Hepatocyte (in vitro differentiated cells): ENCODE results near the gene GPR3. TPM values are rescaled to one million over a fixed set of nuclear protein-coding genes. Genes with fewer than 3 reads are reported as not detected.
A peak's percentile ranks its signal among the peaks of the same experiment; 100 is the strongest.

Experiments used
- DNase-seq: peaks from one replicate; pipeline ENCODE4 v3.0.0-alpha.2; 2016; ENCODE audit warnings: low spot score
- H2AFZ ChIP-seq: fragments of 200-600 bp; sonication (generic); 2 replicates; pipeline ENCODE4 v1.6.0; 2016; ENCODE audit warnings: antibody characterized with exemption, mild to moderate bottlenecking
- H3K27ac ChIP-seq: fragments of 200-600 bp; sonication (generic); 2 replicates; pipeline ENCODE4 v1.5.1; 2016; ENCODE audit warnings: mild to moderate bottlenecking
- H3K27me3 ChIP-seq: fragments of 200-600 bp; sonication (generic); 2 replicates; pipeline ENCODE4 v1.6.1; 2016
- H3K36me3 ChIP-seq: fragments of 200-600 bp; sonication (generic); replicated peaks from 2 replicates; pipeline ENCODE4 v1.5.1; 2016; ENCODE audit warnings: low read depth; ENCODE audit not compliant: insufficient read depth
- H3K4me1 ChIP-seq: fragments of 200-600 bp; sonication (generic); 2 replicates; pipeline ENCODE4 v1.5.1; 2016; ENCODE audit warnings: mild to moderate bottlenecking, moderate library complexity; ENCODE audit not compliant: insufficient read depth
- H3K4me2 ChIP-seq: fragments of 200-600 bp; sonication (generic); 2 replicates; pipeline ENCODE4 v1.6.0; 2016
- H3K4me3 ChIP-seq: fragments of 200-600 bp; sonication (generic); 2 replicates; pipeline ENCODE4 v1.5.1; 2016; ENCODE audit warnings: mild to moderate bottlenecking
- H3K79me2 ChIP-seq: fragments of 200-600 bp; sonication (generic); 2 replicates; pipeline ENCODE4 v1.6.0; 2017; ENCODE audit warnings: mild to moderate bottlenecking
- H3K9me2 ChIP-seq: fragments of 200-600 bp; sonication (generic); replicated peaks from 2 replicates; pipeline ENCODE4 v1.6.0; 2017; ENCODE audit warnings: mild to moderate bottlenecking; ENCODE audit not compliant: insufficient read depth
- H3K9me3 ChIP-seq: fragments of 200-600 bp; sonication (generic); 2 replicates; pipeline ENCODE4 v1.5.1; 2016; ENCODE audit warnings: low read depth, mild to moderate bottlenecking
- H4K20me1 ChIP-seq: fragments of 200-600 bp; sonication (generic); 2 replicates; pipeline ENCODE4 v1.6.0; 2016; ENCODE audit warnings: mild to moderate bottlenecking; ENCODE audit not compliant: insufficient read depth, poor library complexity, severe bottlenecking
- EZH2 ChIP-seq: fragments of 200-600 bp; sonication (generic); IDR thresholded peaks from 2 replicates; pipeline ENCODE4 v1.6.1; 2016; ENCODE audit warnings: antibody characterized with exemption, mild to moderate bottlenecking, borderline replicate concordance
- EZH2phosphoT487 ChIP-seq: fragments of 200-600 bp; sonication (generic); IDR thresholded peaks from one replicate; pipeline ENCODE4 v1.6.1; 2018; ENCODE audit warnings: antibody characterized with exemption, mild to moderate bottlenecking, low read depth, moderate library complexity; ENCODE audit not compliant: unreplicated experiment, severe bottlenecking
- WGBS: methylation state at CpG from one replicate; pipeline ENCODE4 v1.1.6; 2016; ENCODE audit warnings: low lambda C conversion rate; ENCODE audit errors: missing lambda C conversion rate; 5-methylcytosine and 5-hydroxymethylcytosine counted together
- polyA plus RNA-seq: library from polyadenylated mRNA; unstranded; fragments of >200 nt; fragmentation: Nextera tagmentation; extraction: Ambion mirVana; gene quantifications from 2 replicates; pipeline ENCODE4 v1.2.1, GENCODE V29; 2016
- total RNA-seq: library from RNA; depleted of rRNA; stranded (reverse); fragments of >200 nt; gene quantifications from 2 replicates; pipeline ENCODE4 v1.2.3, GENCODE V29; 2014
- TF ChIP-seq, protein P1 (sequence below): fragments of 200-600 bp; sonication (generic); IDR thresholded peaks from 2 replicates; pipeline ENCODE4 v1.5.1; 2016; ENCODE audit warnings: antibody characterized with exemption, mild to moderate bottlenecking; ENCODE audit not compliant: poor library complexity

The GPR3 gene
- total and polyA plus RNA-seq, 2 experiments from 2014 or later = 0.47 to 2.2 TPM

DNA sequence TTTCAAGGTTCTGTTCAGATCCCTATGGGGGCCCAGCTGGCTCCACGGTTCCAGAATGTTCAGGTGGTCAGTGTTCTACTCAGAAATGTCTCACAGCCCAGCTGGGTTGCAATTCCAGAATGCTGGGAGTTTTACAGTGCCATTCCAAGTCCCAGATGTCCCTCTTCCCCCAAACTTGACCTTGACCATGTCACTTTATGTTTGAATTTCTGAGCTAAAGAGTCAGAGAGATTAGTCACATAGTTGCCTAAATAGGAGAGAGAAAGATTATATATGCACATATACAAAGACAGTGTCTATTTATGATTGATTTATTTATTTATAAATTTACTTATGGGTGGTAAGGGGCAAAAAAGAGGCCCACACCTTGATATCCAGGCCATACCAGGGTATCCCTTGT lies 2.5 kb downstream of the GPR3 start:
- no peaks in the 10 kb centered on the region for H3K9me3 ChIP-seq
- H3K36me3 ChIP-seq = no peaks in the 10 kb centered on the region
- H3K79me2 ChIP-seq = no peaks in the 10 kb centered on the region
- no peaks in the 10 kb centered on the region for H3K9me2 ChIP-seq
- no peak overlapping the region for H3K27ac ChIP-seq
- peaks cover 8% of the 10 kb centered on the region for H3K4me1 ChIP-seq
- DNase-seq = no peak
- H3K27me3 ChIP-seq = no peaks in the 10 kb centered on the region
- no peaks in the 10 kb centered on the region for H4K20me1 ChIP-seq
- no peak overlapping the region for H2AFZ ChIP-seq
- no peak overlapping the region for H3K4me2 ChIP-seq
- WGBS = 80% methylated on average over 1 of the region's 1 CpG
- no peak overlapping the region for H3K4me3 ChIP-seq
- TF ChIP-seq, protein P1, sequence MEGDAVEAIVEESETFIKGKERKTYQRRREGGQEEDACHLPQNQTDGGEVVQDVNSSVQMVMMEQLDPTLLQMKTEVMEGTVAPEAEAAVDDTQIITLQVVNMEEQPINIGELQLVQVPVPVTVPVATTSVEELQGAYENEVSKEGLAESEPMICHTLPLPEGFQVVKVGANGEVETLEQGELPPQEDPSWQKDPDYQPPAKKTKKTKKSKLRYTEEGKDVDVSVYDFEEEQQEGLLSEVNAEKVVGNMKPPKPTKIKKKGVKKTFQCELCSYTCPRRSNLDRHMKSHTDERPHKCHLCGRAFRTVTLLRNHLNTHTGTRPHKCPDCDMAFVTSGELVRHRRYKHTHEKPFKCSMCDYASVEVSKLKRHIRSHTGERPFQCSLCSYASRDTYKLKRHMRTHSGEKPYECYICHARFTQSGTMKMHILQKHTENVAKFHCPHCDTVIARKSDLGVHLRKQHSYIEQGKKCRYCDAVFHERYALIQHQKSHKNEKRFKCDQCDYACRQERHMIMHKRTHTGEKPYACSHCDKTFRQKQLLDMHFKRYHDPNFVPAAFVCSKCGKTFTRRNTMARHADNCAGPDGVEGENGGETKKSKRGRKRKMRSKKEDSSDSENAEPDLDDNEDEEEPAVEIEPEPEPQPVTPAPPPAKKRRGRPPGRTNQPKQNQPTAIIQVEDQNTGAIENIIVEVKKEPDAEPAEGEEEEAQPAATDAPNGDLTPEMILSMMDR = no peak
- TF ChIP-seq EZH2phosphoT487 (no peak), EZH2 (no peak)

DNA sequence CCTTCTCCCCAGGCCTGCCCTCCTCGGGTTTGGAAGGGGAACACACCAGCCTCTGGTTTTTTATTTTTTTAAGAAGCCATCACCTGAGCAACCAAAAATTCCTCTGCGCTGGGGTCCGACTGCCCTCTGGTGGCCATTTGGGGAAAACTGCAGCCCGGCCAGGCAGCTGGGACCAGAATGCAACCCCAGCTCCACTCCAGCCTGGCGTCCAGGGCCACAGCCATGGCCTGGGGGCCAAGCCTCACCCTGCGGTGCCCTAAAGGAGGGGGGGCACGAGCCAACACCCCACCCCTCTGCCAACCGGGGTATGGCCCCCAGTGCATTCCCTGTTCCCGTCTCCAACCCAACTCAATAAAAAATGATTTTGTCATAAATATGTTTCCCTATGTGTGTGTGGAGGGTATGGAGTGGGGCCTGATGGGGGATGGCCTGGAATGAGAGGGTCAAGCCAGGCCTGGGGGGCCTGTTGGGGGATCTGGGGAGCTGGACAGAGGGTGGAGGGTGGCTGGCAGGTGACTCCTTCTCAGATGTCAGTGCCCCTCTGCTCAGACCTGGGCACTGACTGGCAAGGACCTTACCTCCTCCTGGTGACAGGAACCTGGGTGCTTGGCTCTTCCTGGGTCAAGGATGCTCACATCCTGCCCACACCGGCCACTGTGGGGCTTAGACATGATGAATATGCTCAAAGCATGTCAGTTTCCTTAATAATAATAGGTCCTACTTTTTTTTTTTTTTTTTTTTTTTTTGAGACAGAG lies 3.2 kb downstream of the GPR3 start:
- WGBS = 14% methylated on average over 10 of the region's 10 CpGs
- no peak overlapping the region for H2AFZ ChIP-seq
- DNase-seq = peak; percentile 79
- H4K20me1 ChIP-seq = no peaks in the 10 kb centered on the region
- no peaks in the 10 kb centered on the region for H3K27me3 ChIP-seq
- no peak overlapping the region for H3K4me3 ChIP-seq
- H3K4me2 ChIP-seq = no peak overlapping the region
- peaks cover 8% of the 10 kb centered on the region for H3K4me1 ChIP-seq
- no peak for TF ChIP-seq EZH2phosphoT487
- TF ChIP-seq, protein P1 = peak; percentile 98
- no peaks in the 10 kb centered on the region for H3K9me3 ChIP-seq
- no peaks in the 10 kb centered on the region for H3K36me3 ChIP-seq
- H3K27ac ChIP-seq = no peak overlapping the region
- no peaks in the 10 kb centered on the region for H3K79me2 ChIP-seq
- H3K9me2 ChIP-seq = no peaks in the 10 kb centered on the region

DNA sequence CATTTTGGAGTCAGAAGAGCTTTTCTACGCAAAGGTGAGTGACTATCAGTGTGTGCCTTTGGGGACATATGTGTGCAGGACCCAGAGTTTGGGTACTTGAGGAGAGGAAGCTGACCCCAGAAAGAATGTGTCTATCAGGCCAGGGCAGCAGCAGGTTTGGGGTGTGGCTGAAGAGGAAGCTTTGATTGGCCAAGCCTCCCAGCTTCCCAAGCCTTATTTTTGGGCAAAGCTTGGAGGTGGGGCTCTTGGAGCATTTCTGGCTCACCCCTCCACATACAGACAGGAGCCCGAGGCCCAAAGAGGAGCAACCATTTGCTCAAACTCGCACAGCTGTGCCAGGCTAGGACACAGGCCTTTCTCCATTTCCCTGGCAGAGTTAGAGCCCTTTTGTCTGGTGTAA lies 4.7 kb downstream of the GPR3 start:
- no peaks in the 10 kb centered on the region for H3K9me3 ChIP-seq
- DNase-seq = no peak
- H3K27ac ChIP-seq = no peak overlapping the region
- no peak overlapping the region for H3K4me2 ChIP-seq
- no peaks in the 10 kb centered on the region for H3K9me2 ChIP-seq
- WGBS = 90% methylated on average over 3 of the region's 3 CpGs
- H3K36me3 ChIP-seq = no peaks in the 10 kb centered on the region
- no peak overlapping the region for H2AFZ ChIP-seq
- TF ChIP-seq, protein P1 = no peak
- no peak for TF ChIP-seq EZH2phosphoT487
- no peak for TF ChIP-seq EZH2
- peaks cover under 1% of the 10 kb centered on the region for H3K4me1 ChIP-seq
- no peaks in the 10 kb centered on the region for H3K79me2 ChIP-seq
- H3K4me3 ChIP-seq = no peak overlapping the region
- H3K27me3 ChIP-seq = no peaks in the 10 kb centered on the region
- H4K20me1 ChIP-seq = no peaks in the 10 kb centered on the region
